ENCODE results near the gene ADAMTS9. TPM values are rescaled to one million over a fixed set of nuclear protein-coding genes. Genes with fewer than 3 reads are reported as not detected.

Gene ADAMTS9
- total RNA-seq, 1 experiment from 2014 or later = 0.46 TPM

DNA sequence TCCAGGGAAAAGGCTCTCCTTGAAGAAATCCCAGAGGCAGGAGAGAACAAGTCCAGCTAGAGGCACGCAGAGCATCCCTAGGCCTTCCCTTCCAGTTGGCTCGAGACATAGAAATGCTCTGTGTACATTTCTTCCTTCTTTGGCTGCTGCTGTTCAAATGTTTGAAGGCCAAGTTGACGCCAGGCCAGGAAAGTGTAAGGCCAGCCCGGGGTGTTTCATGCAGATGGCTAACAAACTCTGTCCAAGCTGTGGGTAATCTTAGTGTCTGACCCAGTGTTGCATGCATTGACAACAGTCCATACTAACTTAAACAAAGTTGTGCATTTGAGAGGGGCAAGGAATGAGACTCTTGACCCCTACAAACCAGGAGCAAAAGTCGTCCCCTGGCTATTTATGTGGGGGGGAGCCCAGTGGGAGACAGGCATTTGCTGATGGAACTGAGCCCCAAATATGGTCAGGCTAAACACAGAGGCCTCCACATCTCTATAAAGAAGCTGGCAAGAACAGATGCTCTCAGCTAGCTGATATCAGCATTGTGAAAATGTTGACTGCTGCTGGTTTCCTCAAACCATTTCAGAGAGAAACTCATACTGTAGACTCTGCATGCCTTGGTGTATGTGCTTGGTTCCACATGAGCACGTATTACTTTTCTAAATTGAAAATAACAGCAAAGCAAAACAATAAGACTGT is 139.5 kb downstream of the ADAMTS9 start:
- DNase-seq = no peak
- H2BK20ac ChIP-seq (ENCODE audit: low read depth, low read length, poor library complexity, severe bottlenecking) = no peak overlapping the region
- no peak overlapping the region for H4K5ac ChIP-seq (ENCODE audit: insufficient read length, low read depth, low read length)
- H2BK120ac ChIP-seq (ENCODE audit: low read depth, low read length, poor library complexity, severe bottlenecking) = no peak overlapping the region
- no peaks in the 10 kb centered on the region for H3K27me3 ChIP-seq (ENCODE audit: insufficient read depth, low read length)
- H3K9me3 ChIP-seq (ENCODE audit: control insufficient read depth, low read depth, low read length) = no peaks in the 10 kb centered on the region
- H3K23ac ChIP-seq (ENCODE audit: insufficient read length, low read depth, low read length) = no peak overlapping the region
- peaks cover 0 to 3% of the 10 kb centered on the region in 2 experiments; a peak in 1 of 5 replicates for H3K9me3 Mint-ChIP-seq
- no peak overlapping the region for H3K4ac ChIP-seq (ENCODE audit: low read depth, low read length)
- H3K4me3 Mint-ChIP-seq = no peak overlapping the region
- H2BK15ac ChIP-seq (ENCODE audit: low read depth, low read length) = no peak overlapping the region
- no peaks in the 10 kb centered on the region for H3K23me2 ChIP-seq (ENCODE audit: insufficient read length, low read depth, low read length, poor library complexity, severe bottlenecking)
- H3K4me1 Mint-ChIP-seq = peaks cover 0 to 5% of the 10 kb centered on the region in 2 experiments; a peak in 2 of 4 replicates
- H4K91ac ChIP-seq (ENCODE audit: insufficient read length, low read depth, low read length) = no peak overlapping the region
- H2BK5ac ChIP-seq (ENCODE audit: insufficient read length, low read length) = no peak overlapping the region
- no peak overlapping the region for H2BK12ac ChIP-seq (ENCODE audit: insufficient read length, low read depth, low read length)
- no peak overlapping the region for H3K9ac ChIP-seq (ENCODE audit: extremely low read depth, insufficient read length, low read length)
- no peak overlapping the region for H2AFZ ChIP-seq (ENCODE audit: low read length)
- no peak overlapping the region for H2AK5ac ChIP-seq (ENCODE audit: insufficient read length, low read length)
- H3K4me1 ChIP-seq (ENCODE audit: insufficient read depth, low read length) = no peaks in the 10 kb centered on the region; the same call in 1 of the 2 replicates
- H3K27ac ChIP-seq (ENCODE audit: insufficient read length, low read depth, low read length) = no peak overlapping the region
- H3K79me2 ChIP-seq (ENCODE audit: insufficient read depth, low read length) = no peaks in the 10 kb centered on the region
- H3T11ph ChIP-seq (ENCODE audit: low read length) = no peak overlapping the region
- no peak overlapping the region for H3K18ac ChIP-seq (ENCODE audit: insufficient read length, low read depth, low read length)
- H3K4me2 ChIP-seq (ENCODE audit: insufficient read depth, insufficient read length, low read length) = no peak overlapping the region
- H4K8ac ChIP-seq (replicated peaks; ENCODE audit: insufficient read length, low read depth, low read length) = no peak overlapping the region
- TF ChIP-seq CTCF (conservative IDR thresholded peaks at IDR 0.05) = no peak
- H3K79me1 ChIP-seq (ENCODE audit: insufficient read depth, low read depth, low read length, poor library complexity, severe bottlenecking) = no peaks in the 10 kb centered on the region
- H3K14ac ChIP-seq (ENCODE audit: insufficient read depth, low read length) = peak overlapping the region; percentile 29; the same call in 1 of the 2 replicates
- H3K27me3 Mint-ChIP-seq (ENCODE audit: low read depth) = peaks cover 3% of the 10 kb centered on the region; the same call in 1 of the 2 replicates
- H3K36me3 Mint-ChIP-seq (ENCODE audit: insufficient read depth in 1 of 3, low read depth in 3 of 3) = no peaks in the 10 kb centered on the region; a peak in 1 of 7 replicates
- H4K20me1 ChIP-seq (ENCODE audit: control insufficient read depth, insufficient read depth, insufficient read length) = no peaks in the 10 kb centered on the region
- H3K27ac Mint-ChIP-seq = no peak overlapping the region
- WGBS (ENCODE audit: extremely low coverage, insufficient read length, low lambda C conversion rate) = no CpG with 5 or more reads among the region's 6 CpGs
- H3K56ac ChIP-seq (ENCODE audit: insufficient read length, low read depth, low read length) = no peak overlapping the region
